ENCODE measurements around the gene FBXL17.

Gene FBXL17

GRCh38 chr5:107887166-107887943 is 494.5 kb downstream of the FBXL17 start:
- H3K4me3 ChIP-seq (ENCODE audit: control insufficient read depth, low read depth, low read length) = no peak overlapping the region
- DNase-seq (ENCODE audit: low read depth) = no peak
- TF ChIP-seq CTCF (IDR thresholded peaks at IDR 0.05; ENCODE audit: control insufficient read depth, insufficient read depth, low read depth, low read length, missing control alignments) = no peak

GRCh38 chr5:107885601-107886000 is 496.3 kb downstream of the FBXL17 start:
- DNase-seq (ENCODE audit: low read depth) = no peak
- no peak for TF ChIP-seq CTCF (IDR thresholded peaks at IDR 0.05; ENCODE audit: control insufficient read depth, insufficient read depth, low read depth, low read length, missing control alignments)
- H3K4me3 ChIP-seq (ENCODE audit: control insufficient read depth, low read depth, low read length) = no peak overlapping the region

GRCh38 chr5:107884871-107885270 is 497.0 kb downstream of the FBXL17 start:
- no peak for TF ChIP-seq CTCF (IDR thresholded peaks at IDR 0.05; ENCODE audit: control insufficient read depth, insufficient read depth, low read depth, low read length, missing control alignments)
- H3K4me3 ChIP-seq (ENCODE audit: control insufficient read depth, low read depth, low read length) = no peak overlapping the region
- DNase-seq (ENCODE audit: low read depth) = no peak

GRCh38 chr5:107878661-107879060 is 503.2 kb downstream of the FBXL17 start:
- DNase-seq (ENCODE audit: low read depth) = no peak
- TF ChIP-seq CTCF (IDR thresholded peaks at IDR 0.05; ENCODE audit: control insufficient read depth, insufficient read depth, low read depth, low read length, missing control alignments) = no peak

GRCh38 chr5:107876906-107877305 is 505.0 kb downstream of the FBXL17 start:
- no peak for TF ChIP-seq CTCF (IDR thresholded peaks at IDR 0.05; ENCODE audit: control insufficient read depth, insufficient read depth, low read depth, low read length, missing control alignments)
- H3K4me3 ChIP-seq (ENCODE audit: control insufficient read depth, low read depth, low read length) = no peak overlapping the region
- DNase-seq (ENCODE audit: low read depth) = no peak

More at GRCh38 chr5:107878661-107879060, 503.2 kb downstream of the FBXL17 start:
- no peak overlapping the region for H3K4me3 ChIP-seq (ENCODE audit: control insufficient read depth, low read depth, low read length)

GRCh38 chr5:107876261-107876660 is 505.6 kb downstream of the FBXL17 start:
- H3K4me3 ChIP-seq (ENCODE audit: control insufficient read depth, low read depth, low read length) = no peak overlapping the region

More at GRCh38 chr5:107876261-107876660, 505.6 kb downstream of the FBXL17 start:
- DNase-seq (ENCODE audit: low read depth) = no peak
- TF ChIP-seq CTCF (IDR thresholded peaks at IDR 0.05; ENCODE audit: control insufficient read depth, insufficient read depth, low read depth, low read length, missing control alignments) = no peak

All from AG09309 (cell line).